Keratinocyte (primary cell): ENCODE results near the gene OTUD4. TPM values are rescaled to one million over a fixed set of nuclear protein-coding genes. Genes with fewer than 3 reads are reported as not detected.

Experiments used
- DNase-seq: peaks from one replicate; pipeline ENCODE4 v3.0.0-alpha.2; 2011; ENCODE audit warnings: low read depth, missing footprints, low spot score
- FAIRE-seq: peaks from 2 replicates; lab custom pipeline; 2011; peaks lifted over from hg19 to GRCh38; lab: Jason Lieb, UNC
- H2AFZ ChIP-seq: 2 replicates; pipeline ENCODE4 v1.6.0; 2012; ENCODE audit warnings: low read length, control low read depth, inconsistent platforms; ENCODE audit not compliant: control insufficient read depth
- H3K27ac ChIP-seq: 2 replicates; pipeline ENCODE4 v1.5.1; 2011; ENCODE audit warnings: low read length; ENCODE audit not compliant: control insufficient read depth, insufficient read depth
- H3K27me3 ChIP-seq: 3 replicates; pipeline ENCODE4 v1.6.0; 2011; ENCODE audit warnings: low read length; ENCODE audit not compliant: control insufficient read depth, insufficient read depth; ENCODE audit errors: extremely low read depth
- H3K36me3 ChIP-seq, 2 experiments: 2 replicates in 1 of 2; 3 replicates in 1 of 2; pipeline ENCODE4 v1.5.1; 2011; ENCODE audit warnings: low read length in 2 of 2, mild to moderate bottlenecking in 1 of 2; ENCODE audit not compliant: control insufficient read depth in 2 of 2, insufficient read depth in 2 of 2; ENCODE audit errors: extremely low read depth in 1 of 2
- H3K4me1 ChIP-seq: 3 replicates; pipeline ENCODE4 v1.5.1; 2011; ENCODE audit warnings: low read length; ENCODE audit not compliant: control insufficient read depth, insufficient read depth; ENCODE audit errors: extremely low read depth
- H3K4me2 ChIP-seq: 3 replicates; pipeline ENCODE4 v1.6.0; 2011; ENCODE audit warnings: low read depth, low read length; ENCODE audit not compliant: control insufficient read depth, insufficient read depth; ENCODE audit errors: extremely low read depth
- H3K4me3 ChIP-seq, 3 experiments: fragments of 200-600 bp in 1 of 3; sonication (generic) in 1 of 3; 2 replicates in 2 of 3; 3 replicates in 1 of 3; pipeline ENCODE4 v1.5.1; 2011 to 2016; ENCODE audit warnings: low read length in 3 of 3, mild to moderate bottlenecking in 3 of 3, control low read depth in 2 of 3, inconsistent platforms in 1 of 3, low read depth in 1 of 3, mixed read lengths in 1 of 3, mixed run types in 1 of 3, moderate library complexity in 1 of 3; ENCODE audit not compliant: control insufficient read depth in 2 of 3, insufficient read depth in 2 of 3; ENCODE audit errors: extremely low read depth in 1 of 3
- H3K79me2 ChIP-seq: 2 replicates; pipeline ENCODE4 v1.6.0; 2012; ENCODE audit warnings: low read length; ENCODE audit not compliant: control insufficient read depth, insufficient read depth
- H3K9ac ChIP-seq: 3 replicates; pipeline ENCODE4 v1.6.0; 2011; ENCODE audit warnings: low read length; ENCODE audit not compliant: control insufficient read depth, insufficient read depth; ENCODE audit errors: extremely low read depth
- H3K9me1 ChIP-seq: 3 replicates; pipeline ENCODE4 v1.6.0; 2011; ENCODE audit warnings: low read length; ENCODE audit not compliant: control insufficient read depth, insufficient read depth; ENCODE audit errors: extremely low read depth
- H3K9me3 ChIP-seq: 2 replicates; pipeline ENCODE4 v1.5.1; 2012; ENCODE audit warnings: low read depth, low read length; ENCODE audit not compliant: control insufficient read depth
- H4K20me1 ChIP-seq: 3 replicates; pipeline ENCODE4 v1.6.0; 2011; ENCODE audit warnings: low read length; ENCODE audit not compliant: control insufficient read depth, insufficient read depth; ENCODE audit errors: extremely low read depth
- EZH2 ChIP-seq: IDR thresholded peaks from one replicate; pipeline ENCODE4 v1.6.1; 2012; ENCODE audit warnings: inconsistent platforms, mild to moderate bottlenecking, low read length, moderate library complexity
- dilution Hi-C: fragments of 300-500 bp; cut with MboI; formaldehyde crosslinking; loops from one replicate; pipeline ENCODE4 v1.7.0; 2020; ENCODE audit warnings: low sequenced_read_pairs; ENCODE audit not compliant: extremely low pct_ligation_motif_present
- polyA plus RNA-seq, 5 experiments: library from polyadenylated mRNA; depleted of rRNA in 3 of 5; stranded (reverse) in 3 of 5; stranded (forward) in 1 of 5; unstranded in 1 of 5; fragments of >200 nt; gene quantifications; 1 replicate in 1 of 5; 2 replicates in 3 of 5; 3 replicates in 1 of 5; pipeline versions ENCODE4 v1.2.1 to v1.2.3, GENCODE V29; 2011 to 2012; ENCODE audit warnings: missing spikeins in 2 of 5, low read depth in 1 of 5, low replicate concordance in 1 of 5
- TF ChIP-seq, protein P1 (sequence below), 3 experiments: IDR thresholded peaks in 1 of 3; conservative IDR thresholded peaks in 1 of 3; optimal IDR thresholded peaks in 1 of 3; 2 replicates in 2 of 3; 3 replicates in 1 of 3; pipeline versions ENCODE3 to v1.5.1; 2011; ENCODE audit warnings: low read length in 3 of 3, mild to moderate bottlenecking in 3 of 3, moderate library complexity in 2 of 3, control low read depth in 1 of 3, inconsistent platforms in 1 of 3; ENCODE audit not compliant: insufficient read depth in 2 of 3; ENCODE audit errors: extremely low read depth in 1 of 3

Gene OTUD4
- polyA plus RNA-seq, 1 donor (not counting 4 experiments of a cell fraction or from before 2014, with no cell fraction given): 30.2 TPM

DNA sequence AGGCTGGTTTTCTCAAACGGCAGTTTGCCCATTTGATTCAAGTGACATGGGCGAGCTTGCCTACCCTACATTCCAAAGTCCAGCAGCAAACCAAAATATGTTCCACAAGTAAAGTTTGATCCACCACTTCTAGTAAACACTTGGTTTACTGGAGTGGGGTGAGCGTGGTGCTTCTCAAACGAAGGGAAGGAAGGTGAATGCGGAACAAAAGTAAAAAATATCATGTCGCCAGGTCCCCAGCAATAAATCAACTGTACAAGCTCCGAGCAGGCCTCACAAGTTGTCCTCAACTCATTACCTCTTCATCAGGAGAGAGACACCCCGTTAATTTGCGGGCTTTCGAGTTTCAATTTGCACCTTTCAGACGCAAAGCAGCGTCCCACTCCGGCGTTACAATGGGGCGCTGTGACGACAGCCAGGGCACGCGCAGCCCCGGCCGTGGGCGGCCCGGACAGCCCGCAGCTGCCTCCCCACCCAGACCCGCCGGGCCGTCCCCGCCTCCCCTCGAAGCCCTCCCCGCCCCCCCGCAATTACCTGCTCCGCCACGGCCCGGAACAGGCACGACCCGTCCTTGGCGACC, 1.0 kb downstream of the OTUD4 start:
- no peaks in the 10 kb centered on the region for H3K9me3 ChIP-seq
- peak overlapping the region; percentile 80 to 96 (median 86) for H3K4me3 ChIP-seq
- H3K4me2 ChIP-seq: peak overlapping the region; percentile 87
- H3K4me1 ChIP-seq: peaks cover 20% of the 10 kb centered on the region
- DNase-seq (no peak), FAIRE-seq (no peak)
- peaks cover 52% of the 10 kb centered on the region for H3K79me2 ChIP-seq
- H4K20me1 ChIP-seq: no peaks in the 10 kb centered on the region
- peak overlapping the region; percentile 98 for H3K27ac ChIP-seq
- no peaks in the 10 kb centered on the region for H3K27me3 ChIP-seq
- TF ChIP-seq, protein P1, sequence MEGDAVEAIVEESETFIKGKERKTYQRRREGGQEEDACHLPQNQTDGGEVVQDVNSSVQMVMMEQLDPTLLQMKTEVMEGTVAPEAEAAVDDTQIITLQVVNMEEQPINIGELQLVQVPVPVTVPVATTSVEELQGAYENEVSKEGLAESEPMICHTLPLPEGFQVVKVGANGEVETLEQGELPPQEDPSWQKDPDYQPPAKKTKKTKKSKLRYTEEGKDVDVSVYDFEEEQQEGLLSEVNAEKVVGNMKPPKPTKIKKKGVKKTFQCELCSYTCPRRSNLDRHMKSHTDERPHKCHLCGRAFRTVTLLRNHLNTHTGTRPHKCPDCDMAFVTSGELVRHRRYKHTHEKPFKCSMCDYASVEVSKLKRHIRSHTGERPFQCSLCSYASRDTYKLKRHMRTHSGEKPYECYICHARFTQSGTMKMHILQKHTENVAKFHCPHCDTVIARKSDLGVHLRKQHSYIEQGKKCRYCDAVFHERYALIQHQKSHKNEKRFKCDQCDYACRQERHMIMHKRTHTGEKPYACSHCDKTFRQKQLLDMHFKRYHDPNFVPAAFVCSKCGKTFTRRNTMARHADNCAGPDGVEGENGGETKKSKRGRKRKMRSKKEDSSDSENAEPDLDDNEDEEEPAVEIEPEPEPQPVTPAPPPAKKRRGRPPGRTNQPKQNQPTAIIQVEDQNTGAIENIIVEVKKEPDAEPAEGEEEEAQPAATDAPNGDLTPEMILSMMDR (optimal IDR thresholded peaks at IDR 0.05 in 1 of 3, IDR thresholded peaks at IDR 0.05 in 1 of 3, conservative IDR thresholded peaks at IDR 0.05 in 1 of 3; ENCODE audit: extremely low read depth in 1 of 3, insufficient read depth in 2 of 3, low read length in 3 of 3): no peak
- TF ChIP-seq EZH2: no peak
- H3K36me3 ChIP-seq: no peaks in the 10 kb centered on the region
- H2AFZ ChIP-seq: peak overlapping the region; percentile 35
- peak overlapping the region; percentile 91 for H3K9ac ChIP-seq
- dilution Hi-C loops: no loop called here
- H3K9me1 ChIP-seq: peaks cover 2% of the 10 kb centered on the region

DNA sequence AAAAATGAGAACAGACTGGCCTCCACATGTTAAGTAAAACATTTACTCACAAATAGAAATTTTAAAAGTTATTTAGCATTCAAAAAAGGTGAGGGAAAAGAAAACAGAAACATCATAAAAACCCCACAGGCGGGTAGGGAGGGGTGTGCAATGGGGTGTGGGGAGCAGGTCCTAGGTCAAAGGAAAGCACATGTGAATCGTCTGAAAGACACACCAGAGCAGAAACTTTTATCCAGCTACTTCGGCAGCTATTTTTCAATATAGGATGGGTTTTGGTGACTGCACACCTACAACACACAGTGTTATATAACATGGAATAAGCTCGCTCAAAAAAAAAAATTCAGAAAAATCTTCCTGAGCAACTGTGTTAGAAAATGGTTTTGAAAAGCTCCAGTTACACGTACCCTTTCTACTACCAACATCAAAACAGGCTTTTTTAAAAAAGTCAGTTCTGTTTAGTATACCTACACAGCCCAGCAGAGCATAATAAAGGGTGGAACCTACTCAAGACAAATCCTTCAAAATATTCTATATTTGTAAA, 1.6 kb downstream of the OTUD4 start:
- Histone ChIP-seq H3K4me3 (peak overlapping the region; percentile 80 to 96 (median 86)), H3K9ac (peak overlapping the region; percentile 91), H2AFZ (no peak overlapping the region), H3K4me2 (peak overlapping the region; percentile 87), H3K9me3 (no peaks in the 10 kb centered on the region), H3K79me2 (peaks cover 57% of the 10 kb centered on the region), H3K9me1 (peaks cover 2% of the 10 kb centered on the region), H3K4me1 (peaks cover 20% of the 10 kb centered on the region), H4K20me1 (no peaks in the 10 kb centered on the region), H3K36me3 (peaks cover 0 to 2% of the 10 kb centered on the region in 2 experiments), H3K27me3 (no peaks in the 10 kb centered on the region), H3K27ac (peak overlapping the region; percentile 98)
- TF ChIP-seq, protein P1 (optimal IDR thresholded peaks at IDR 0.05 in 1 of 3, IDR thresholded peaks at IDR 0.05 in 1 of 3, conservative IDR thresholded peaks at IDR 0.05 in 1 of 3; ENCODE audit: extremely low read depth in 1 of 3, insufficient read depth in 2 of 3, low read length in 3 of 3): no peak
- no peak for TF ChIP-seq EZH2
- FAIRE-seq: no peak
- DNase-seq: no peak
- dilution Hi-C loops: no loop called here
